OCI-LY1 (cell line): ENCODE data around the gene STXBP6.

Experiments
- CTCF ChIP-seq: fragments of 200-600 bp; sonication (generic), shearing (Covaris generic); IDR thresholded peaks from 2 replicates; pipeline ENCODE4 v1.5.1; 2017; ENCODE audit warnings: mild to moderate bottlenecking, antibody characterized with exemption, low read length, moderate library complexity, mixed read lengths
- EZH2 ChIP-seq: fragments of 200-600 bp; sonication (generic), shearing (Covaris generic); IDR thresholded peaks from 2 replicates; pipeline ENCODE4 v1.8.0; 2017; ENCODE audit warnings: borderline replicate concordance, mixed run types, mild to moderate bottlenecking, antibody characterized with exemption, low read length, moderate library complexity, mixed read lengths

GRCh38 chr14:24911324-24912109, 138.4 kb downstream of the STXBP6 start:
- TF ChIP-seq CTCF (no peak), EZH2 (no peak)
